GM19452 (cell line): ENCODE results near the gene PLEKHD1.
"Not testable (repeated sequence)": the region's sequence is repeated elsewhere in the genome, so short reads cannot be mapped to it uniquely, and the experiment has no call there.

Experiments used
- ATAC-seq: cut with Tn5 transposase; IDR thresholded peaks from one replicate; pipeline ENCODE4 v1.9.1; 2021; ENCODE audit not compliant: unreplicated experiment

PLEKHD1 gene

DNA sequence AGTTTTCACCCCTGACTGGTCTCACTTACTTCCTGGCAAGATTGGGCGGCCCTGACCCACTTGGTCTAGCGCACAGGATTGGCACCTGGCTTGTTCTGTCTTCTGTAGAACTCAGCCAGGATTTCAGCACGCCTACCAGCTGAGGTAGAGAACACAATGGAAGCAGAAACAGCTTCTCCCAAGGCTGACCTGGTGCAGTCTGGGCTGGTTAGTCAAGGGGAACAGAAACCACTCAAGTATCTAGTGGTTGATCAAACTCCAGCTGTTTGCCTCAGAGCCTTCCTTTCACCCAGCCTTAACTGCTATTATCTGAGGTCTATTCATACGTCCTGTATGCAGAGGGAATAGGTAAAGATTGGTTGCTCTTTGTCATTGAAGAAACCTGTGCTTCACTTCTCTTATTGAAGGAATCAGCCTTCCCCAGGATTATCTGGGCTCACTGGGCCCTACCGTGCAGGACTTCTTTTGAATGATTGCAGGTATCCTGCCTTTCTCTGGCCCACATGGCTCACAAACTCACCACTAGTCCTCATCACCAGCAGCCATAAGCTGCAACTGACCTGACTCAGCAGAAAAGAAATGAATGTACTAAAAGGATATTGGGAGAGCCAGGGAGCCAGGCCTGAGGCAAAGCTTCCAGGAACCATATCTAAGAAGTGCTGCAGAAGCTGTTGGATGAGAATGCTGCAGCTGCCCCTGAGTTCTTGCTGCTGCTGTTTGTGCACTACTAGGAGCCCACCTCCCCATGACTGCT is 2.5 kb upstream of the PLEKHD1 start:
- peak; percentile 91 for ATAC-seq

DNA sequence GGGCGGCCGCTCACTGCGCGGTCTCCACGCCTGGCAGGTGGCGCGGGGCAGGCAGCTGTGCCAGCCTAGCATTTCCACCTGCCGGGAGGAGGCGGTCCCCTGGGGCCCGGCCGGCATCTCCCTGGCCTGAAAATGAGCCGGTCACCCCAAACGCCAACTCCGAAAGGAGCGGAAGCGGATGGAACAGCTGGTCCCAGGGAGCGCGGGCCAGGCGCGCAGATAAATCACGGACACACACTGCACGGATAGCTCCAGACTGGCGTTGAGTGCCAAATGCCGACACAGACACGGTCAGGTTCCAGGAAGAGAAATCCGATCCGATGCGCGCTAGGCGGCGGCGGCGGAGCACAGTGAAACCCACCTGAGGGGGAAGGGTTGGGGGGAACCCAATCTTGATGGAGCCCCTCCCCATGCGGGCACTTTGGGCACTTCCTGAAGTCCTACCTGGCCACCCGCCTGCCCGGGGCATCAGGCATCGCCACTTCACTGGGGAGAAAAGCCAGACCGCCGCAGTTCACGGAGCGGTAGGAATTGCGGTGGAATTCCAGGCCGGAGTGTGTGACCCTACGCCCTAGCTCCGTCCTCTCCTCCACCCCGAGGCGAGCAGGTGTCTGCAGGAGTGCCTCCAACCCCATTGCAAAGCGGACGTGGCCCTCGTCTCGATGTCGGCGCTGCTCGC is 624 bp upstream of the PLEKHD1 start:
- no peak for ATAC-seq

DNA sequence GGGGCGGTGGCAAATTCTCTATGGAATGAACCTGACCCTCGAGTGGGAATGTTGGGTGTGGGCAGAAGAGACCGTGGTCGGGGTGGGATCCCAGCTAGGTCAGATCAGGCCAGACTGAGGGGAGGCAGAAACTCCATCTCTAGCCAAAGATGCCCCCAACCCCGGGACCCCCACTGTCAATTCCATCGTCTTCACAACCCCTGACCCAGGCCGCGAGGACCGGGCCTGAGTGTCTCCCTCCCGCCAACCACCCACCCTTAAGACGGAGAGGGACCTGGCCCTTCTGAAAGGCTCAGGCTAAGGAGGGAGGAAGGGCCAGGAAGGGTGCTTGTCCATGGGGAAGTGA is 760 bp downstream of the PLEKHD1 start:
- ATAC-seq = no peak

DNA sequence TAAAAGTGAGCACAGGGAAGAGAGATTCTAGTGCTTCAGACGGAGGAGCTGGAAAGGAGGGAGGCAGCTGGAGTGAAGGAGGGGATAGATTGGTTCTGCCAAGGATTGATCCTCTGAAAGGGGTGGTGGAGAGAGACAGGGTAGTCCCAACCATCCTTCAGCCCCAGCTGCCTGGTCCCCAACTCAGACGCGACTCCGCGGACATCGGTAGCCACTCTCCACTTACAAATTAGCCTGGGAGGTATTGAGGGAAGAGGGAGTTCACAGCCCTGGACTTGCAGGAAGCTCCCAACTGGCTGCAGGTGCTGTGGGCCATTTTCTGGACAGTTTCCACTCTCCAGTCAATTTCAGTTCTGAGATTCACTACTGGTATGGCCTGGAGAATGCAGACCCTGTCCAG is 1.2 kb downstream of the PLEKHD1 start:
- no peak for ATAC-seq

DNA sequence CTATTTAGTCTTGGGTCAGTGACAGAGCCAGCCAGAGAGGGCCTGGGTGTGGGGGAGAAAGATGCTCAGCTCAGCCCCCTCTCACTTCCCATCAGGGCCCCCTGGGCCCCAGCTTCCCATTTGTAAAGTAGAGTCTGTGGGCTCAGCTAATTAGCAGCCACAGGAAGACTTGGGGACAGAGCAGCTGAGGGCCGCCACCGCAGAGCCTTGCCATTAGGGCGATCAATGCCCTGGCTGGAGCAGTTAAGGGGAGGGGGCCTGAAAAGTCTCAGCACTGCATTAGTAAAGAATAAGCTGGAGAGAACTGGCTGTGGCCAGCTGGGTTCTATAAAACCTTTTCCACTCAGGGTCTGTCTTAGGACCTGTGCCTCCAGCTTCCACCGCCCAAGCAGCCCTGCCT is 2.7 kb downstream of the PLEKHD1 start:
- no peak for ATAC-seq

DNA sequence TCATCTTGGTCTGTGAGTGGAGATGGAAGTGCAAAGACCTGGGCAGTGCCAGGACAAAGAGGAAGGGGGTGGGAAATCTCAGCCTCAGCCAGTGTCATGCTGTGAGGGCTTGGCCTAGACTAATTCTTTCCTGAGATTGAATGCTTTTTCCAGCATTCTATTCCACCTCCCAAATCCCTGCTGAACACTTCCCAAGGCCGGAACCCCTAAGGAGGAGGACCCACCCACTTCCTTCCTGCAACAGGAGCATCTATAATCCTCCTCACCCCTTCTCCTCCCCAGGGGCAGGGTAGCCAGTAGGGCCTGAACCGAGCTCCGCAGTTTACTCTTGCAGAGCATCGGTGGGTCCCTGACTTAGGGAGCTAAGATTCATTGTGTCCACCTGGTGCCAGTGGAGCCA is 3.2 kb downstream of the PLEKHD1 start:
- no peak for ATAC-seq

DNA sequence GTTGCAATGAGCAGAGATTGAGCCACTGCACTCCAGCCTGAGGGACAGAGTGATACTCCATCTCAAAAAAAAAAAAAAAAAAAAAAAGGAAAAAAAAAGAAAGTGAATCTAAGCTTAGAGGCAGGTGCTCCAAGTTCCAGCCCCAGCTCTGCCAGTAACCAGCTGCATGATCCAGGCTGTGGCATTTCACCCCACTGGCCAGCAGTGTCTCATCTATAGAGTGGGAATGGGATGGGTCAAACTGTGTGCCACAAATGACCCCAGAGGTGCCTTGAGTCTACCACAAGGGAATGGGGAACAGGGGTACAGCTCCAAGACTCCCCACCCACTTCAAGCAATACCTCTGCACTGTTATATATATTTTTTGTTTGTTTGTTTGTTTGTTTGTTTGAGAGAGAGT is 5.0 kb downstream of the PLEKHD1 start:
- no peak for ATAC-seq

DNA sequence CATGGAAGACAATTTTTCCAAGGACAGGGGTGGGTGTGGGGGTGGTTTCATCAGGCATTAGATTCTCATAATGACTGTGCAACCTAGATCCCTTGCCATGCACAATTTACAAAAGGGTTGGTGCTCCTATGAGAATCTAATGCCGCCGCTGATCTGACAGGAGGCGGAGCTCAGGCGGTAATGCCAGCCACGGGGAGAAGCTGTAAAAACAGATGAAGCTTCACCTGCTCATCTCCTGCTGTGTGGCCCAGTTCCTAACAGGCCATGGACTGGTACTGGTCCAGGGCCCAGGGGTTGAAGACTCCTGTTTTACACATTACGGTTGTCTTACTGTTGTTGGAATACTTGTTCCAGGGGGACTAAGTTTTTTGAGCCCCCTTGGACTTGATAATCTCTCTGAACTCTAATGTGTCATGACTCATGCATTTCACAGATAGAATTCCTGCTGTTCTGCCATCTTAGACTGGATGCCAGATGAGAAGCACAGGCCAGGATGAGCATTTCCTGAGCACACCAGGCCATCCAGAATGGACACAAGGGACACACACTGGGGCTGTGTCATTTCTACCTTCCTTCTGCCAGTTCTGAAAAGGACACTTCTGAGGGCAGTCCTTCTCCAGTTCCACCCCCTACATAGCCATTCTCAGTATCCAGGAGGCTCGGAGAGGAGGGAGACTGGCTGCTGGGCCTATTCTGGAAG is 5.8 kb downstream of the PLEKHD1 start:
- no peak for ATAC-seq

DNA sequence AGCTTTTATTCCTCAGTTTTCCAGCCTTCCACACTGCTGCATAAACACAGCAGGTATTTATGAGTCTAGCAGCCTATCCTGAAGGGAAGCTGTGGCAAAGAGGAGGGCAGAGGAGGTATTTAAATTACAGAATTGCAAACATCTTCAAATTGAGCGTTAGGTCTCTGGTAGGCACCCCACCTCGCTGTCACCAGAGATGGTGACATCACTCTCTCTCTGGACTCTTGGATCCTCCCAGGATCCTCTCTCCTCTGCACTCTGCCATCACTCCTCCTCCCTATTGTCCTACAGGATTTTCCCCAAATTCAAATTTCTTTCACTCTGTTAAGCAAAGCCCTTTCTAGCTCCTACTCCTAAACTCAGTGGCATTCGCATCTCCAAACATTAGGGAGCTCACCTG is 6.7 kb downstream of the PLEKHD1 start:
- ATAC-seq = no peak

DNA sequence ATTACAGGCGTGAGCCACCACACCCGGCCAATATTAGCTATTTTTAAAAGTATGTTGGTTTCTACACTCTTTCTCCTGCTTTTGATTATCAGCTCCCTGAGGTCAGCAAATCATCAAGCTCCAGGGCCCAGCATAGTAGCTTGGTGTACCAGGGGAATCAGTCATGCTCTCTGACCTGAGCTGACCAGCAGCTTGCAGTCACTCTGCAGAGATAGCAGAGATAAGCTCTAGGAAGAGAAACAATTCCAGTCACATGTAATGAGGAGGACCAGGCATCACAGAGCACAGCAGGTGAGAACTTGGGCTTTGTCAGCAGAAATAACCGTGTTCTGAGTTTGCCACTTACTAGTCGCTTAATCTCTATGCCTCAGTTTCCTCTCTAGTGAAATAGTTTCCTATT is 8.5 kb downstream of the PLEKHD1 start:
- no peak for ATAC-seq

DNA sequence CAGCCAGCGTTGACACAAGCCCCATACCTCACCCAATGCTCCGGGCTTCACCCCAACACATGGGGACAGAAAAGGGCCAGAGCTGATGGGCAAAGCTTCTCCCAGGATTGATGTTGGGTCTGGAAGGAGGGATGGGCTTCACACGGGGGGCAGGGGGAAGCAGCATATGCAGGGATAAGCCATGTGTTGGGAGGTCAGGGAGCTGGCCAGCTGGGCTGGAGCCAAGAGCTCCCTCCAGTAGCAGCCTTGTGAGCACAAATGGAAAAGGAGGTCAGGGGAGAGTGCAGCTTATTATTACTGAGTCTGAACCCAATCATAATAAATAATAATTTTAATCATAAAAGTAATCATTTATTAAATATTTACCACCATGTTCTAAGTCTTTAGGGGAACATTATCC is 9.3 kb downstream of the PLEKHD1 start:
- ATAC-seq = no peak

DNA sequence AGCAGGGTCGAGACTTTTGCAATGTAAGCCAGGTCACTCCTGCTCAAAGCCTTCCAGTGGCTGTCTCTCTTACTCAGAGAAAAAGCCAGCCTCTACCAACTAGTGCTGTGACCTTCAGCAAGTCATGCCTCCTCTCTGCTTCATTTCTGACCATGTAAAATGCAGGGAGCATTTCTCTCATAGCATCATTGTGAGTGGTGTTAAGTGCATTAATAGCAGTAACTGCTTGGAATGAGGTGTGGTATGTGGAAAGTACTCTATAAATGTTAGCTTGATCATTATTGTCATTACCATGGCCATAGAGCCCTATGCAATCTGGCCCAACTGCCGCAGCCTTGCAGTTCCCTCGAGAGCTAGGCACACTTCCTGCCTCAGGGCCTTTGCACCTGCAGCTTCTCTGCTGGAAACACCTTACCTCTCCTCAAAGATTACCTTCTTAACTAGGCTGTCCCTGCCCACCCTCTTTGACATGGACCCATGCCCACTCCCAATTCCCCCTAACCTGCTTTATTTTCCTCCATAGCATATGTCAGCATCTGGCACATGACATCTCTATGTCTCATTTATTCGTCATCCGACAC is 10.9 kb downstream of the PLEKHD1 start:
- no peak for ATAC-seq

DNA sequence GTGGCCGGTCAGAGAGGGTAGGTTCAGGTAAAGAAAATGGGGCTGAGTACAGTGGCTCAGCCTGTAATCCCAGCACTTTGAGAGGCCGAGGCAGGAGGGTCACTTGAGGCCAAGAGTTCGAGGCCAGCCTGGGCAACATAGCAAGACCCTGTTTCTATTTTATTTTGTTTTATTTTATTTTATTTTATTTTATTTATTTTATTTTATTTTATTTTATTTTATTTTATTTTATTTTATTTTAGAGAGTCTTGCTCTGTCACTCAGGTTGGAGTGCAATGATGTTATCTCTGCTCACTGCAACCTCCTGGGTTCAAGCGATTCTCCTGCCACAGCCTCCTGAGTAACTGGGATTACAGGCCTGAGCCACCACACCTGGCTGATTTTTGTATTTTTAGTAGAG is 13.3 kb downstream of the PLEKHD1 start:
- not testable (repeated sequence) for ATAC-seq

DNA sequence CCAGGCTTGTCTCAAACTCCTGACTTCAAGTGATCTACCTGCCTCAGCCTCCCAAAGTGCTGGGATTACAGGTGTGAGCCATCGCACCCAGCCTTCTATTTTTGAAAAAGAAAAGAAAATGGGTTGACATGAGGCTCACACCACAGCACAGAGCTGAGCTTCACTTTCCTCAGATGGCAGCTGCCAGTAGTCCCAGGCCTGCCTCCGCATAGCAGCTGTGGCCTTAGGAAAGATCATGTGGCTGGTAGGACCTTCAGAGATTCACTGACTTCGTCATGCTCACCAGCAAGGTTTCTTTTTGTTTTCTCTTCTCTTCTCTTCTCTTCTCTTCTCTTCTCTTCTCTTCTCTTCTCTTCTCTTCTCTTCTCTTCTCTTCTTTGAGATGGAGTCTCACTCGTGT is 13.8 kb downstream of the PLEKHD1 start:
- not testable (repeated sequence) for ATAC-seq

DNA sequence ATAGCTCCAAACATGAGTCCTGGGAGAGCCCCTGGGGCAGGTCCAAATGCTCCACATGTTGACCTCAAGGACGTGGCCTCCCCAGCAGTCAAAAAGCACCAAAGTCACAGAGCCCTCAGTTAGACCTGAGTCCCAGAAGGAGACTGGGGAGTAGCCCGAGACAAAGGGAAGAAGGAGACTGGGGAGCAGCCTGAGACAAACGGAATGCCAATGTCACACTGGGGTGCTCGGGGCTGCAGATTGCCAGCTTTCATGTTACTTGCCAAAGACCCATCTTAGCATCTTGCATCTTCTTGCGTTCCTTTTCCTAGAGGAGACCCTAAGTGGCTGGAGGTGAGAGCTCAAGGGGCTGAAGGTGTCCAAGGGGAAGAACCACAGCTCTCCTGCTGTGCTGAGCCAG is 14.9 kb downstream of the PLEKHD1 start:
- no peak for ATAC-seq

DNA sequence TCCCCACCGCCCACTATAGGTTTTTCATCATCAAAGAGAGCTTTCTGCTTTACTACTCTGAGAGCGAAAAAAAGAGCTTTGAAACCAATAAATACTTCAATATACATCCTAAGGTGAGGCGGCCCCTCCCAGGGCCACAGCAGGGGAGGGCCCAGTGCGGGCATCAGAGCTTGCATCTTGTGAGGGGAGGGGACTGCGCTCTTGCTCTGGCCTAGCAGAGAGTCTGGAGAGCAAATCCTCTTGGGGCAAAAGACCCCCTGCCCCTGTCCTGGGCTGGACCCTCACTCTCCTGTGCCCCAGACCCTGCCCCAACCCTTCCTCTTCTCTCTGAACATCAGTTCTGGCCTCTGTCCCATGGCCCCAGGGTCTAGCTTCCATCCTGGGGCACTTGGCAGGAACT is 15.6 kb downstream of the PLEKHD1 start:
- no peak for ATAC-seq

DNA sequence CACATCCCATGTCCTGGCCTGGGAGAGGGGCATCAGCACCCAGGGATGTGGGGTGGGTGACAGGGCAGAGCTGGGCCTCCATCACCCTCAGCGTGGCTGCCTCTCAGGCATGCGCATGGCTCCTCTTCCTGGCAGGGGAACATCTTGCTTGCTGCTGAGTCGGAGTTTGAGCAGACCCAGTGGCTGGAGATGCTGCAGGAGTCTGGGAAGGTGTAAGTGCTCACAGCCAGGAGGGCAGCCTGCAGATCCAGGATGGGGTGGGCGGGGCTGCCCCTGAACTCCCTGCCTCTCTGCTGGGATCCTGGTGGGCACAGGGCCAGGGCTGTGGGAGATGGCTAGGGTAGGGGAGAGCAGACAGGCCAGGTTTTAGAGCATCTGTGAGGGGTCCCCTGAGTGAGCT is 16.2 kb downstream of the PLEKHD1 start:
- no peak for ATAC-seq

DNA sequence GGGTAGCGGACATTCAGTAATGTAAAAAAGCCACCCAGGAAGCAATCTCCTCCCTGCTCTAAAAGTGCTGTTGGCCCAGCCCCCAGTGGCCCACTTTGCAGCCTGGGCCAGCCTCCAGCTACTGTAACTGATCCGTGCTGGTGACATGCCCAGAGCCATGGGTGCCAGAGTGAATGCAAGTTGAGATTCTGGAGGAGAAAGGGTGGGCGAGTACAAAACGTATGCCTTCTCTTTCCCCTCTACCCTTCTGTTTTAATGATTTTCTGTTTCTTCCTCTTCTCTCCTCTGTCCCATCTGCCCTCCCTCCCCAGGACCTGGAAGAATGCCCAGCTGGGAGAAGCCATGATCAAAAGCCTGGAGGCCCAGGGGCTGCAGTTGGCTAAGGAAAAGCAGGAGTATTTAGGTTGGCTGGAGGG is 16.9 kb downstream of the PLEKHD1 start:
- no peak for ATAC-seq

DNA sequence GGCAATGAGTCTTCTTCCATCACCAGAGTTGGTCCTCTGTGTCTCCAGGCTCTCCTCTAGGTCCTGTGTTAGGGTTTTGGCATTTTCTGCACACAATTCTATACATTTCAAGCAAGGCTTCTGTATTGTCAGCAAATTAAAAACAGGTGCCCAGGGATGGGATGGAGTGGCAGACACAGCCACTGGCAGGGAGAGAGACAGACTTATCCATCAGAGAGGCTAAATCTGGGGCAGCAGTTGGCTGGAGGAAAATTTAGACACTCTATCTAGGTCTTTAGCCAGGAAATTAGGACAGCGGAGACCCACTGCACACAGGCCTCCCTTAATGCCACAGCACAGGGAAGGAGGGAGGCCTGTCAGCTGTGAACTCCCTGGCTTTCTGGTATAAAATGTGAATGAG is 20.2 kb downstream of the PLEKHD1 start:
- no peak for ATAC-seq

DNA sequence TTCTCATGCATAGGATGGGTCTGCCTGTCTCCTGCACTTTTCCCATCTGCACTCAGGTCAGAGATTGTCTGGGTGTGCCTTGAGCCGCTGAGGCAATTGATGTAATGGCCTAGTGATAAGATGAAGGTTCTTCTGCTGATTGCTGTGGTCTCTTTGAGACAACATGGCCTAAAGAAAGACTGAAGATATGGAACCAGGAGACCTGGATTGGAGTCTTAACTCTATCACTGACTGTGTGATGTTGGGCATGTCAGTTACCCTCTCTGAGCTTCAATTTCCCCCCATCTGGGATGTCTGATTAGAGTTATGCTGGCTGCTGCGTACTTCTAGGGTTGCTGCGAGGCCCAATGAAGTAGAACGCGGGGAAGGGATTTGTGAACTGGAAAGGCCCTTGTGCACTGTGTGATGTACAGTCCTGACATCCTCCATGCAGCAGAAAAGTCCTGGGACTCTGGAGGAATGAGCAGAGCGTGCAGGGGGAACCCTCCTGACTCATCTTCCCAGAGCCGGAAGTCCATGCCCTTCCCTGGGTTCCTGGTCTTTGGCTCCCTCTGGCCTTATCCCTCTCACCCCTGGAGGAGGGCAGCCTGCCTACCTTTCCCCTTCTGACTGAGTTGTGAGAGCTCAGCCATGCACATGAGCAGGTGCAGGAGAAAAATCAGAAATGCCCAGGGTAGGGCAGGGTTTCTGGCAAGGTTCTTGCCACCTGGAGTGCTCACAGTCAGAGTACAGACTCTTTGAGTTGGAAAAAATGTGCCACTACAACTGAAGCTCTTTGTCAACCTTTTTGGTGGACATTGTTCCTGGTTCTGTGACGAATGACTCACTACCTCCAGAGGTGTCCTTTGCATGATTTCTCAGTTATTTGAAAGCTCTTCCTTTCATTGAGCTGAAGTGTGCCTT is 21.1 kb downstream of the PLEKHD1 start:
- no peak for ATAC-seq

DNA sequence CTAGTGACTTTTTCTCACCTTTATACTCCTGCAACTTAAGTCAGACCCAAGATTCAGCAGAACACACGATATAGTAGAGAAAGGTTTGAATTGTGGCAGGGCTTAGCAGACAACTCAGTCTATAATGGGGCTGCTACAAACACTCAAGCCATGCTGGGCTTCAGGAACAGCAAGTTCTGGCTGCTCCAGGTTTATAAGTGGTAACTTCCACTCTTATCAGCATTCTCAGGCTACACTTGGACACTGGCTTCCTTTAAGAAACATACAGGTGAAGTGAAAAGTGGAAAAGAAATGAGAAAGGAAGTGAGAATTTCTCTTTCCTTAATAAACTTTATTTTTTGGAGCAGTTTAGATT is 21.7 kb downstream of the PLEKHD1 start:
- ATAC-seq = no peak
